ENCODE measurements around the gene AKR1B1. TPM values are rescaled to one million over a fixed set of nuclear protein-coding genes. Genes with fewer than 3 reads are reported as not detected.

AKR1B1 gene
- total RNA-seq, 1 experiment from 2014 or later, result 94.1 TPM

- in situ Hi-C loops (cut with HindIII; ENCODE audit: low pct_unique_long_range_greater_than_20kb, low sequenced_read_pairs), result no loop called here
These were observed 58.0 kb downstream of the AKR1B1 start for GRCh38 chr7:134400859-134401258.

GRCh38 chr7:134396031-134396430, 62.9 kb downstream of the AKR1B1 start:
- in situ Hi-C loops (cut with HindIII; ENCODE audit: low pct_unique_long_range_greater_than_20kb, low sequenced_read_pairs), result no loop called here
- DNase-seq (ENCODE audit: low read depth, low spot score), result no peak

More at GRCh38 chr7:134400859-134401258, 58.0 kb downstream of the AKR1B1 start:
- no peak for DNase-seq (ENCODE audit: low read depth, low spot score)

- no peak for DNase-seq (ENCODE audit: low read depth, low spot score)
- in situ Hi-C loops (cut with HindIII; ENCODE audit: low pct_unique_long_range_greater_than_20kb, low sequenced_read_pairs), result no loop called here
These were observed 63.3 kb downstream of the AKR1B1 start for GRCh38 chr7:134395604-134396003.

GRCh38 chr7:134394056-134394455, 64.8 kb downstream of the AKR1B1 start:
- in situ Hi-C loops (cut with HindIII; ENCODE audit: low pct_unique_long_range_greater_than_20kb, low sequenced_read_pairs), result no loop called here
- no peak for DNase-seq (ENCODE audit: low read depth, low spot score)

Other genes with a start within 250 kb of the AKR1B1 start
- gene SLC35B4, start 142.2 kb downstream of the AKR1B1 start, total RNA-seq (2014; rRNA removed; shearing (Covaris generic)), result 88.8 and 104 TPM in 2 replicates
- 0.26 TPM in 1 of 2 replicates, not detected in the other for gene AKR1B10, start 68.5 kb upstream of the AKR1B1 start, total RNA-seq (2014; rRNA removed; shearing (Covaris generic))
- 0.08 TPM in 1 of 2 replicates, not detected in the other for gene AKR1B15, start 90.0 kb upstream of the AKR1B1 start, total RNA-seq (2014; rRNA removed; shearing (Covaris generic))
- gene BPGM, start 187.8 kb upstream of the AKR1B1 start, total RNA-seq (2014; rRNA removed; shearing (Covaris generic)), result 21.8 and 22.6 TPM in 2 replicates